Stimulated activated CD4-positive, alpha-beta T cell treated with anti-CD3 and anti-CD28 coated beads, Interleukin-15, amount 100 ng/mL, for 48 hours (primary cell): ENCODE measurements around the gene ZNF493.

ENCODE experiments used
- DNase-seq, 2 donors: peaks; one replicate each; pipeline ENCODE4 v3.0.0-alpha.2; 2020; ENCODE audit warnings: low read depth in 2 of 2

Gene ZNF493

DNA sequence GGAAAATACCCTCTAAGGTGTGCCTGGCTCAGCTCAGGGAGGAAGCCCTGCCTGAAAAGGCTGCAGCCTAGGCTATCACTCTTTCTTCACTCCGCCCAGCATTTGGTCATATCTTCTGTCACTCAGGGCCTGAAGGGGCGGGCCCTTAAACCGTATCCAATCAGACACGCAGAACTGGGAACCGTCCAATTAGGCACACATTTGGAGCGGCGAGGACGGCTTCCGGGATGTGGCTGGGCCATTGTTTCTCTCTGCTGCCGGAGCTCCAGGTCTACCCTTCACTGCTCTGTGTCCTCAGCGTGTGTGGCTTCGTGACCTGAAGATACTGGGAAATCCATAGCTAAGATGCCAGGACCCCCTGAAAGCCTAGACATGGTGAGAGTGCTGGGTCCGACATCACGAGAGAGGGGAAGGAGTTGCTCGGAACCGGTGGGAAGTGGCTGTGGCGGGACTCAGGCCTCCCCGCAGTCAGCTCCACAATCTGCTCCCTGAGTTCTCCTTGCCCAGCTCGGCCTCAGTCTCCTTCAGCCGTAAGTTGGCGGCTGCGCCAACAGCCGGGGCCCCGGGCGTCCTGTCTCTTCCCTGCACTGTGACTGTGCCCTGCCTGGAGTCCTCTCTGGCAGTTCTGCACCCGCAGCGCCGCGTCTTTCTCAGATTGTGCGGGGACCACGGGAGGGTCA lies at the start of gene ZNF493:
TSS of gene ZNF493 (plus strand) at position 241 of the 680 bp plus-strand sequence. CDS start at position 346, 105 bp downstream.
- DNase-seq: peak; percentile 87

DNA sequence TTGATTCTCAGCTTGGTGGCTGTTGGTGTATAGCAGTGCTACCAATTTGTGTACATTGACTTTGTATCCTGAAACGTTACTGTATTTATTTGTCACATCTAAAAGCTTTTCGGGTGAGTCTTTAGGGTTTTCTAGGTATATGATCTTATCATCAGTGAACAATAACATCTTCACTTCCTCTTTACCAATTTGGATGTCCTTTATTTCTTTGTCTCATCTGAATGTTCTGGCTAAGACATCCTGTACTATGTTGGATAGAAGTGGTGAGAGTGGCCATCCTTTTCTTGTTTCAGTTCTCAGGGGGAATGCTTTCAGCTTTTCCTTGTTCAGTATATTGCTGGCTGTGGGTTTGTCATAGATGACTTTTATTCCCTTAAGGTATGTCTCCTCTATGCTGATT lies 44.1 kb upstream of the ZNF493 start:
- no peak for DNase-seq

DNA sequence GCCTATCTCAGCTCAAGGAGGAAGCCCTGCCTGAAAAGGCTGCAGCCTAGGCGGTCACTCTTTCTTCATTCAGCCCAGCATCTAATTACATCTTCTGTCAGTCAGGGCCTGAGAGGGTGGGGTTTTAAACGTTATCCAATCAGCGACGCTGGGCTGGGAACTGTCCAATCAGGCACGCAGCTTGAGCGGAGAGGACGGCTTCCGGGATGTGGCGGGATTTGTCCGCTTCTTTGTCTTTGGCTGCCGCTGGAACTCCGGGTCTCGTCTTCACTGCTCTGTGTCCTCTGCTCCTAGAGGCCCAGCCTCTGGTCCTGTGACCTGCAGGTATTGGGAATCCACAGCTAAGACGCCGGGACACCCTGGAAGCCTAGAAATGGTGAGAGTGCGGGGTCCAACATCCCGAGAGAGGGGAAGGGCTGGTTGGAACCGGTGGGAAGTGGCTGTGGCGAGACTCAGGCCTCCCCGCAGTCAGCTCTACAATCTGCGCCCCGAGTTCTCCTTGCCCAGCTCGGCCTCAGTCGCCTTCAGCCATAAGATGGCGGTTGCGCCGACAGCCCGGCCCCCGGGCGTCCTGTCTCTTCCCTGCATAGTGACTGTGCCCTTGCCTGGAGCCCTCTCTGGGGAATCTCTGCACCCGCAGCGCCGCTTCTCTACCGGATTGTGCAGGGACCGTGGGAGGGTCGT lies 38.0 kb upstream of the ZNF493 start, which contains the start of gene ZNF738:
TSS of gene ZNF738 (plus strand) at position 233 of the 684 bp plus-strand sequence. CDS start at position 374, 141 bp downstream.
- DNase-seq: peak; percentile 78

GRCh38 chr19:21362291-21362690 lies 34.6 kb upstream of the ZNF493 start:
- DNase-seq: no peak

DNA sequence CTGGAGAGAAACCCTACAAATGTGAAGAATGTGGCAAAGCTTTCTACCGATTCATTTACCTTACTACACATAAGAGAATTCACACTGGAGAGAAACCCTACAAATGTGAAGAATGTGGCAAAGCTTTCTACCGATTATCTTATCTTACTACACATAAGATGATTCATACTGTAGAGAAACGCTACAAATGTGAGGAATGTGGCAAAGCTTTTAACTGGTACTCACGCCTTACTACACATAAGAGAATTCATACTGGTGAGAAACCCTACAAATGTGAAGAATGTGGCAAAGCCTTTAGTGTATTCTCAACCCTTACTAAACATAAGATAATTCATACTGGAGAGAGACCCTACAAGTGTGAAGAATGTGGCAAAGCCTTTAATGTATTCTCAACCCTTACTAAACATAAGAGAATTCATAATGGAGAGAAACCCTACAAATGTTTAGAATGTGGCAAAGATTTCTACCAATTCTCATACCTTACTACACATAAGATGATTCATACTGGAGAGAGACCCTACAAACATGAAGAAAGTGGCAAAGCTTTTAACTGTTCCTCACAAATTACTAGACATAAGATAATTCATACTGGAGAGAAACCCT lies 12.9 kb upstream of the ZNF493 start:
- DNase-seq: no peak

- no peak for DNase-seq
Observed at GRCh38 chr19:21396121-21396520, 812 bp upstream of the ZNF493 start.

- no peak for DNase-seq
Observed at GRCh38 chr19:21398851-21399250, 1.9 kb downstream of the ZNF493 start.

DNA sequence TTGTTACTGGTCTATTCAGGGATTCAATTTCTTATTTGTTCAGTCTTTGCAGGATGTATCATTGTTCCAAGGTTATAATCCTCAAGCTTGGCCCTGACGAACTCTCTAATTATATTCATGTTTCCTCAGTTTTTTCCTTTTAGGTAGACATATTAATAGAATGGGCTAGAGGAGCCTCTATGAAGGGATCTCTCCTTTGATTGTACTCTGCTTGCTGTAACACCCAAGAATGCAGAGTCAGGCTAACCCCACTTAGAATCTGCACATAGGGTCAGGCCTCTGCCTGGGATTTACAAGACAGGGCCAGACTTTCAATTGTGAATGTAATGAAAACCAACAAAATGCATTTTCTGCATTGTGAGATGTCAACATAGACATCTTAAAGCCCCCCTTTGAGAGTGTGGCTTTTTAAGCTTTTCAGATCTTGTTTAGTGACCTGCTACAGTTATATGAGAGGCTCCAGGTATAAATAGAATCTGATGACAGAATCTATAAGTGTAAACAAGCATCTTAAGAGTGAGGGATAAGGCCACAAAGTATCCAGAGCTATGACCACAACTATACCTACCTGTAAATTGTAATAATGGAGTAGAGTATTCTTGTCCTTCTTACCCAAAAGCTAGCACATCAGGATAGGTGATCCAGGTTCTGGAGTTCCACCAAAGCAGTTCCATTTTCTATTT lies 5.5 kb downstream of the ZNF493 start:
- DNase-seq: no peak

DNA sequence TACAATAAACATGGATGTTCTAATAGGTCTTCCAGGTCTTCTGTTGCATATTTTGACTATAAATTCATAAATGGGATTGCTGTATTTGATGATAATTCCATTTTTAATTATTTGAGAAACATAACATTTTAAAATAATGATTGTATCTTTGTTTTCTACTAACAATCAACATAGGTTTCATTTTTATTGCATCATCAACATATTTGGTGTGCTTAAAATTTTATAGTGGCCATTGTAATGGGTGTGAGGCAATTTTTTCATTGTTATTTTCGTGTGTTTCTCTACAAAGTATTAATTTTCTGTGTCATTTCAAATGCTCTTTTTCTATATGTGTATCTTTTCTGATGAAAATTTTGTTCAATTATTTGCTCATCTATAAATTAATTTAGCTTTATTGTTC lies 13.2 kb downstream of the ZNF493 start:
- DNase-seq: no peak

DNA sequence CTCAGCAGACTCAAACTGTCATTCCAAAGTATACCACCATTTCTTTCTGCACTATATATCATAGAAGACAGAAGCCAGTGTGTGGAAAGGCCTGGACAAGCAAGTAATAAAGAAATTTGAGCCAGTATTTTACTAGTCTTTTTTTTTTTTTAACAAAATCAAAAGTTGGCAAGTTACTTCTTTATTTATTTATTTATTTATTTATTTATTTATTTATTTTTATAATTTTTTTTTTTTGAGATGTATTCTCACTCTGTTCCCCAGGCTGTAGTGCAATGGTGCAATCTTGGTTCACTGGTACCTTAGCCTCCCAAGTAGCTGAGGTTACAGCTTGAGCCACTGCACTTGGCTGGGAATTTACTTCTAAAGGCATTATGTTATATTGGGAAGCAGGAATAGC lies 25.3 kb downstream of the ZNF493 start:
- DNase-seq: no peak

DNA sequence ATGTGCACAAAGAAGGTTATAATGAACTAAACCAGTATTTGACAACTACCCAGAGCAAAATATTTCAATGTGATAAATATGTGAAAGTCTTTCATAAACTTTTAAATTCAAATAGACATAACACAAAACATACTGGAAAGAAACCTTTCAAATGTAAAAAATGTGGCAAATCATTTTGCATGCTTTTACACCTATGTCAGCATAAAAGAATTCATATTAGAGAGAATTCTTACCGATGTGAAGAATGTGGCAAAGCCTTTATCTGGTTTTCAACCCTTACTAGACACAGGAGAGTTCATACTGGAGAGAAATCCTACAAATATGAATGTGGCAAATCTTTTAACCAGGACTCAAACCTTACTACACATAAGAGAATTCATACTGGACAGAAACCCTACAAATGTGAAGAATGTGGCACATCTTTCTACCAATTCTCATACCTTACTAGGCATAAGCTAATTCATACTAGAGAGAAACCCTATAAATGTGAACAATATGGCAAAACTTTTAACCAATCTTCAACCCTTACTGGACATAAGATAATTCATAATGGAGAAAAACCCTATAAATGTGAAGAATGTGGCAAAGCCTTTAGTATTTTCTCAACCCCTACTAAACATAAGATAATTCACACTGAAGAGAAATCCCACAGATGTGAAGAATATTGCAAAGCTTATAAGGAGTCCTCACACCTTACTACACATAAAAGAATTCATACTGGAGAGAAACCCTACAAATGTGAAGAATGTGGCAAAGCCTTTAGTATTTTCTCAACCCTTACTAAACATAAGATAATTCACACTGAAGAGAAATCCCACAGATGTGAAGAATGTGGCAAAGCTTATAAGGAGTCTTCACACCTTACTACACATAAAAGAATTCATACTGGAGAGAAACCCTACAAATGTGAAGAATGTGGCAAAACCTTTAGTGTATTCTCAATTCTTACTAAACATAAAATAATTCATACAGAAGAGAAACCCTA lies 26.4 kb downstream of the ZNF493 start:
- DNase-seq: no peak

DNA sequence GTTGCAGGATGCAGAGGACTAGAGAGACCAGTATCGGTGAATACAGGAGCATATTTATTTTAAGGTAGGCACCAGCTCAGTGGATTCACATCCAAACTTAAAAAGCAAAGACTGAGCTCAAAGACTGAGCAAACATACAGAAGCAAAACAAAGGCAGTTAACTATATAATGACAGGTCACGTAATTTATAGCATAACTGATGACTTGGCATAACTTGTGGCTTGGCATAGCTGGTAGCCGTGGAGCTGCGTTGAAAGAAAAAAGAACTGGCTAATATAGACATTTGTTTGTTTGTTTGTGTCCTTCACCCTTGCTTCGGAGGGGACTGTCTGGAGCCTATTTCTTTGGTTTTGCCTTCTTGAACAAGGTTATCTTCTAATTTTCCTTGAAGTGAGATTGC lies 33.7 kb downstream of the ZNF493 start:
- no peak for DNase-seq

- no peak for DNase-seq
Observed at GRCh38 chr19:21432590-21432989, 35.7 kb downstream of the ZNF493 start.

DNA sequence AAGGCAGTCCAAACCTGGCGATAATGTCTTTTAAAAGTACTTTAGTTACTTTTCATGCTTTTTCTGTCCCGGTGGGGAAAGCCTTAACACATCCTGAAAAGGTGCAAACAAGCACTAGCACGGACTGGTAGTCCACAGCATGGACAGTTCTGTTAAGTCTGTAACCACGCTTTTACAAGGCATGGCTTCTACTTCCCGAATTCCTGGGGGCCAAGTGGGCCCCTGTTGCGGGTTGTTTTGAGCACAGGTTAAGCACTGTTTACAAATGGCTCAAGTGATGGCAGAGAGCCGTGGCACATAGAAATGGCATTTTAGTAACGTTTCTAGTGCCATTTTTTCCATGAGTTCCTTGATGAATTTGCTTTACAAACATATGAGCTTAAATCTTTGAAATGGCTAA lies 37.6 kb downstream of the ZNF493 start:
- no peak for DNase-seq

- no peak for DNase-seq
Observed at GRCh38 chr19:21434967-21435544, 38.1 kb downstream of the ZNF493 start.

GRCh38 chr19:21439201-21439751 lies 42.3 kb downstream of the ZNF493 start:
- no peak for DNase-seq

GRCh38 chr19:21440321-21440720 lies 43.4 kb downstream of the ZNF493 start:
- no peak for DNase-seq

DNA sequence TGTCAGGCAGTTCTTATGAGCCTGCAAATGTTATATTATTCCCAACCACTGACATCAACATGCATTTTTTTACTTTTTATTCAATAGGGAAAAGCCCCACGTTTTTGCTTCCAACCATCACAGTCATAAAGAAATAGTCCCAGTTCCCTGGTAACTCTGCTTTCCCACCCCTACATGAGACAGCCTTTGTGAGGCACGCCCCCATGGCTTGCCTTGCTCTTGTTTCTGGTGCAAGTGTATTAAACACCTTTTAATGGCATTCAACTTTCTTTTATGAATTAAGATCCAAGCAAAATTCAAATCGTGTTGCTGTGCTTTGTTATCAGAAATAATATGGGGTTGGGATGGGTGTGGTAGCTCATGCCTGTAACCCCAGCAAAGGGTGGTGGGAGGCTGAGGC lies 54.3 kb downstream of the ZNF493 start:
- no peak for DNase-seq

DNA sequence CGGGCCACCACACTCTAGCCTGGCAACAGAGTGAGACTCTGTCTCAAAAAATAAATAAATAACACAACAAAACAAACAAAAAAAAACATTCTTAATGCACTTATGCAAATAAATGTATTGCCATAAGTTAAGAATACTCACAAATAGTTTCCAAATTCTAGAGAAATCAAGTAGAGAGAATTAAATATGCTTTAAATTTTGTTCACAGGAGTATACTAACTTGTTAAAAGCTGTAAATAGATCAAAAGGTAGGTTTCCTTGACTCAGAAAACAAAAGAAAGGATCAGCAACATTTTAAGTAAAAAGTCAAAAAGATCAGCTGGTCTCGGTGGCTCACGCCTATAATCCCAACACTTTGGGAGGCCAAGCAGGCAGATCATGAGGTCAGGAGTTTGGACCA lies 58.0 kb downstream of the ZNF493 start:
- DNase-seq: no peak

DNA sequence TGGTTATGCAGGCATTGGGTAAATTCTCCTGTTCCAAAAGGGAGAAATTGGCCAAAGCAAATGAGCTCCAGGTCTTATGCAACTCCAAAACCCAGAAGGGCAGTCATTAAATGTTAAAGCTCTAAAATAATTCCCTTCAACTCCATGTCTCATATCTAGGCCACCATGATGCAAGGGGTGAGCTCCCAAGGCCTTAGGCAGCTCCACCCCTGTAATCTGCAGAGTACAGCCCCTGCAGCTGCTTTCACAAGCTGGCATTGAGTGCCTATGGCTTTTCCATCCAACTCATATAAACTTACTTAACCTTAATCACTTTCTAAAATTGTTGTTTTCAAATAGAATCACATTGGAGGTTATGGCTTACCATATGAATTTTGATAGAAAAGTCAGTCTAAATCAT lies 63.8 kb downstream of the ZNF493 start:
- DNase-seq: no peak

DNA sequence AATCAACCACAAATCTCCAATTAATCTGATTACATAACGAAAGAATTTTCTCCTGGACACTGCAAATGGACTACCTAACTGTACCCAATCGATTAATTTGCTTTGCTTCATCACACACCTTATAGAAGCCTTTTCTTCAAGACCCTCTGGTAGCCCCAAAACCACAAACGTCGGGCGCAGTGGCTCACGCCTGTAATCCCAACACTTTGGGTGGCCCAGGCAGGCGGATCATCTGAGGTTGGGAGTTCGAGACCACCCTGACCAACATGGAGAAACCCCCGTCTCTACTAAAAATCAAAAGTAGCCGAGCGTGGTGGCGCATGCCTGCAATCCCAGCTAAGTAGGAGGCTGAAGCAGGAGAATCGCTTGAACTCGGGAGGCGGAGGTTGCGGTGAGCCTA lies 65.6 kb downstream of the ZNF493 start:
- DNase-seq: no peak
